ENCODE results near the gene NEK7. TPM values are rescaled to one million over a fixed set of nuclear protein-coding genes. Genes with fewer than 3 reads are reported as not detected.

Gene NEK7
- total RNA-seq, 1 donor from 2014 or later, result 53.2 TPM

- intact Hi-C loops (cut with micrococcal nuclease), result no loop called here
These were observed 174.3 kb downstream of the NEK7 start for GRCh38 chr1:198330982-198331615.

GRCh38 chr1:198333744-198334143 lies 176.9 kb downstream of the NEK7 start:
- intact Hi-C loops (cut with micrococcal nuclease), result no loop called here

- intact Hi-C loops (cut with micrococcal nuclease), result no loop called here
These were observed 178.9 kb downstream of the NEK7 start for GRCh38 chr1:198335663-198336062.

- intact Hi-C loops (cut with micrococcal nuclease), result no loop called here
These were observed 181.1 kb downstream of the NEK7 start for GRCh38 chr1:198337886-198338285.

- intact Hi-C loops (cut with micrococcal nuclease), result no loop called here
These were observed 183.3 kb downstream of the NEK7 start for GRCh38 chr1:198340139-198340538.

- intact Hi-C loops (cut with micrococcal nuclease), result no loop called here
These were observed 189.4 kb downstream of the NEK7 start for GRCh38 chr1:198346178-198346577.

GRCh38 chr1:198350456-198350855 lies 193.7 kb downstream of the NEK7 start:
- intact Hi-C loops (cut with micrococcal nuclease), result no loop called here

- intact Hi-C loops (cut with micrococcal nuclease), result no loop called here
These were observed 196.3 kb downstream of the NEK7 start for GRCh38 chr1:198352975-198353695.

GRCh38 chr1:198357937-198358336 lies 201.1 kb downstream of the NEK7 start:
- intact Hi-C loops (cut with micrococcal nuclease), result loop anchor here (5.0 kb wide), 3 partner anchors 329 to 836 kb away; no protein-coding TSS in a partner anchor

GRCh38 chr1:198359024-198359653 lies 202.3 kb downstream of the NEK7 start:
- intact Hi-C loops (cut with micrococcal nuclease), result loop anchor here (1.0 to 5.0 kb wide), 5 partner anchors 203 to 837 kb away; partner anchors contain the start of gene NEK7

GRCh38 chr1:198360208-198360729 lies 203.5 kb downstream of the NEK7 start:
- intact Hi-C loops (cut with micrococcal nuclease), result no loop called here

GRCh38 chr1:198361237-198361767 lies 204.5 kb downstream of the NEK7 start:
- intact Hi-C loops (cut with micrococcal nuclease), result no loop called here

- intact Hi-C loops (cut with micrococcal nuclease), result no loop called here
These were observed 206.9 kb downstream of the NEK7 start for GRCh38 chr1:198363625-198364151.

- intact Hi-C loops (cut with micrococcal nuclease), result no loop called here
These were observed 207.7 kb downstream of the NEK7 start for GRCh38 chr1:198364471-198364870.

- intact Hi-C loops (cut with micrococcal nuclease), result no loop called here
These were observed 210.5 kb downstream of the NEK7 start for GRCh38 chr1:198367296-198367695.

GRCh38 chr1:198370996-198371395 lies 214.2 kb downstream of the NEK7 start:
- intact Hi-C loops (cut with micrococcal nuclease), result no loop called here

Other genes with a start within 250 kb of the NEK7 start
- not detected in 2 replicates for gene LHX9, start 239.6 kb upstream of the NEK7 start, total RNA-seq